Neural progenitor cell (in vitro differentiated cells): ENCODE results near the gene PDAP1.

Experiments used
- CTCF ChIP-seq: fragments of 200-600 bp; sonication (generic); IDR thresholded peaks from 2 replicates; pipeline ENCODE4 v1.5.1; 2017; ENCODE audit warnings: antibody characterized with exemption, mild to moderate bottlenecking
- EZH2phosphoT487 ChIP-seq: fragments of 200-600 bp; sonication (generic); IDR thresholded peaks from 2 replicates; pipeline ENCODE4 v1.6.1; 2017; ENCODE audit warnings: antibody characterized with exemption

GRCh38 chr7:99359465-99360154 lies 48.8 kb downstream of the PDAP1 start:
- TF ChIP-seq CTCF (no peak), EZH2phosphoT487 (no peak)
